Effector memory CD4-positive, alpha-beta T cell (primary cell): Measurements from ENCODE around the gene WWP2.

Source experiments
- DNase-seq, 3 donors: peaks; one replicate each; pipeline ENCODE4 v3.0.0-alpha.2; 2020
- H3K27ac ChIP-seq: 2 replicates; pipeline ENCODE4 v1.7.0; 2013; ENCODE audit warnings: mild to moderate bottlenecking, low read length, moderate library complexity; ENCODE audit not compliant: insufficient read depth, poor library complexity, severe bottlenecking
- H3K27me3 ChIP-seq: replicated peaks from 2 replicates; pipeline ENCODE4 v1.7.0; 2013; ENCODE audit warnings: mild to moderate bottlenecking, low read length; ENCODE audit not compliant: insufficient read depth, control insufficient read depth, poor library complexity, severe bottlenecking
- H3K36me3 ChIP-seq: 2 replicates; pipeline ENCODE4 v1.7.0; 2013; ENCODE audit warnings: mild to moderate bottlenecking, low read length, moderate library complexity; ENCODE audit not compliant: control insufficient read depth, insufficient read depth
- H3K4me1 ChIP-seq: 2 replicates; pipeline ENCODE4 v1.7.0; 2013; ENCODE audit warnings: low read length, mild to moderate bottlenecking; ENCODE audit not compliant: control insufficient read depth, insufficient read depth, poor library complexity, severe bottlenecking
- H3K4me3 ChIP-seq: 2 replicates; pipeline ENCODE4 v1.7.0; 2013; ENCODE audit warnings: low read length, low read depth, mild to moderate bottlenecking; ENCODE audit not compliant: insufficient read depth, poor library complexity, severe bottlenecking
- H3K9me3 ChIP-seq: 2 replicates; pipeline ENCODE4 v1.7.0; 2013; ENCODE audit warnings: mild to moderate bottlenecking, low read length, moderate library complexity; ENCODE audit not compliant: control insufficient read depth

The WWP2 gene

GRCh38 chr16:69921127-69921526, 159.0 kb downstream of the WWP2 start:
- Histone ChIP-seq H3K36me3 (peaks cover 24% of the 10 kb centered on the region), H3K4me1 (no peaks in the 10 kb centered on the region), H3K4me3 (no peak overlapping the region), H3K27me3 (no peaks in the 10 kb centered on the region), H3K27ac (no peak overlapping the region), H3K9me3 (no peaks in the 10 kb centered on the region)
- DNase-seq: no peak

DNA sequence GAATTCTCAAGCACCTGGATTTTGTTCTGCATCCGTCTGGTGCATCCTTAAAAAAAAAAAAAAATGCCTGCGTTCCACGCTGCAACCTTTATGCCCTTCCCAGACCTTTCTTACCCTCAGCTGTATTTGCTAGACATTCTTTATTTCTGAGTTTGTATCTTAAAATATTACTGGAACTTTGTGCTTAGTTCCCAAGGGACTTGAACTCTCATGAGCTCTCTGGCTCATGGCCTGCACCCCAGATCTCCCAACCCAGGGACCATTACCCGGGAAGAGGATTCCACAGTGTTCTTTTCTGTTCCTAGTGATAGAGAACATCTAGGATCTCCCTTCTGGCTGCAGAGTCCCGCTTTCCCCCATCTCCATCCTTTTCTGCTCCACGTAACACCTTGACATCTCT, 160.1 kb downstream of the WWP2 start:
- Histone ChIP-seq H3K27me3 (no peaks in the 10 kb centered on the region), H3K4me1 (no peaks in the 10 kb centered on the region), H3K4me3 (no peak overlapping the region), H3K36me3 (peaks cover 24% of the 10 kb centered on the region), H3K27ac (no peak overlapping the region), H3K9me3 (no peaks in the 10 kb centered on the region)
- no peak for DNase-seq

DNA sequence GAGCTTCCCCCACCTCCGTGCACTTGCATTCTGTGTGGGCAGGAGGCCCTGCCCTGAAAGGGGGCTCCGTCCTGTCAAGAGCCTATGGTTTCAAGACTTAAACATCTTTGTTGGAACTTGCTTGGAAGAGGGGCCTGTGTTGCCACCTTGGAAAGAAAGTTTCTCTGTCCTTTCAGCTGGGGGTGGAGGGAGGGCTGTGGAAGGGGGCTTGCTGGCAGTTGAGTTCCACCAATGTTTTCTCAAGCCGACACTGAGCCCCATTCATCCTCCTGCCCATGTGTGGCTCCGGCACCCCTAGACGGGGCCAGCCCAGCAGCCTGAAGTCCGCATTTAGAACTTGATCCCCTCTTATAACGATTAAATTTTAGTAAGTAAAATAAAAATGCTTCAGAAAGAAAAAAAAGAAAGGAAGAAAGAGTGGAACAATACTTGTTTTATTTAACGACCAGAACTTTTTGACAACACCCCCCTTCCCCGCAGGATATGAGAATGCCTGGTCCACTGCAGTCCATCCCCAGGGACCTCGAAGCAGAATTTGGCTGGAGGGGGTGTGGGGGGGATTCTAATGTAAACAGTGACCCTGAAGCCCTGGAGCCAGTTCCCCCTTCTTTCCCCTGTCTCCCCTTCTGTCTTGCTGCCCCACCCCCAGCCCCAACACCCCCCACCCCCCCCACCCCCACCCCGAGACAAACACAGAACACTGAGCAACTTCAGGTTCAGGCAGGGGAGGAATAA, 162.1 kb downstream of the WWP2 start:
- Histone ChIP-seq H3K4me3 (no peak overlapping the region), H3K4me1 (no peaks in the 10 kb centered on the region), H3K9me3 (no peaks in the 10 kb centered on the region), H3K36me3 (peaks cover 28% of the 10 kb centered on the region), H3K27me3 (no peaks in the 10 kb centered on the region), H3K27ac (no peak overlapping the region)
- DNase-seq: no peak

- Histone ChIP-seq H3K9me3 (no peaks in the 10 kb centered on the region), H3K27ac (no peak overlapping the region), H3K4me3 (no peak overlapping the region), H3K4me1 (no peaks in the 10 kb centered on the region), H3K36me3 (peaks cover 28% of the 10 kb centered on the region), H3K27me3 (no peaks in the 10 kb centered on the region)
- no peak for DNase-seq
Measured at GRCh38 chr16:69924777-69925191, 162.7 kb downstream of the WWP2 start.

DNA sequence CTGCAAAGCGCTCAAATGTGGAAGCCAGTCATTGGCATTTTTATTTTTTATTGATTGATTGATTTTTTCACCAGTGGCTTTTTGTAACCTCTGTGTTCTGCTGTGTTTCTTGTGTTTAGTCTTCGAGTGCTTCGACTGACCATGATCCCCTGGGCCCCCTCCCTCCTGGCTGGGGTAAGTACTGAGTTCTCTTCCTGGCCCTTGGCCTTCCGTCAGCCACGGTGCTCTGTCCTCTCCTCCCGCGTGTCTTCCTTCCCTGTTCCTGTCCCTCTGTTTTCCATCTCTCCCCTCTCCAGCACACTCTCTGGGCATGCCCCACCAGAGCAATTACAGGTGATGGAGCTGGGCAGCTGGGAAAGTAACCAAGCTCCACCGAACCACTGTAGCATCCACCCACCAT, 163.2 kb downstream of the WWP2 start:
- no peak for DNase-seq
- H3K4me3 ChIP-seq: no peak overlapping the region
- H3K36me3 ChIP-seq: peaks cover 28% of the 10 kb centered on the region

GRCh38 chr16:69926241-69926640, 164.1 kb downstream of the WWP2 start:
- no peaks in the 10 kb centered on the region for H3K27me3 ChIP-seq
- no peak overlapping the region for H3K27ac ChIP-seq
- DNase-seq: no peak
- H3K36me3 ChIP-seq: peaks cover 33% of the 10 kb centered on the region
- H3K9me3 ChIP-seq: no peaks in the 10 kb centered on the region
- no peak overlapping the region for H3K4me3 ChIP-seq
- H3K4me1 ChIP-seq: no peaks in the 10 kb centered on the region

More for the DNA sequence above, 163.2 kb downstream of the WWP2 start:
- Histone ChIP-seq H3K9me3 (no peaks in the 10 kb centered on the region), H3K27me3 (no peaks in the 10 kb centered on the region), H3K27ac (no peak overlapping the region), H3K4me1 (no peaks in the 10 kb centered on the region)

DNA sequence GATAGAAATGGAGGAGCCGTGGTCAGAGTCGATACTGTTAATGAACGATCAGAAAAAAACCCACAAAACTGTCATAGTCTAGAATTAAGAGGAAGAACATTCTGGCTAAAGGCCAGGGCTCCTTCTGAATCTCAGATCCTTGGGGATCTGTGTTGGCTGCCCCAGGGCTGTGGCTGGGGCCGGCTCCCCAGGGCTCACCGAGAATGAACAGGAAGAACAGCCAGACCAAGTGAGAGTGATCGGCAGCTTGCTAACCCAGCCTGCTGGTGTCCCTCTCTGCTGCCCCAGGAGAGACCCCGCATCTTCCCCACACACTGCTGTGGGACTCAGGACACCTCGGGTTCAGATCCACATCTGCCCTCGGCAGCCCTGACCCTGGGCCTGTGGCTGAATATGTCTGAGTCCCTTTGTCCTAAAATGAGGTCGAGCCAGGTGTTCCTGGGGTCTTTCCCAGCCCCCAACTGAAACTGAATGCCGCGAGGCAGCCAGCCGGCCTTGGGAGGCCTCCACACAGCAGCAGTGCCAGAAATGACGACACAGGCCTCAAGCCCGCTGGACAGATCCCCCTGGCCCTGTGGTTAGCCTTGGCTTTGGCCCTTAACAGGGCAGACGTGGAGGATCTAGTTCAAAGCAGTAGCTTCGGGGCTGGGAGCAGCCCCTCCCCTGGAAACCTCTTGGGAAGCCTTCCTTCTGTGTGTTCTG, 165.1 kb downstream of the WWP2 start:
- Histone ChIP-seq H3K4me3 (no peak overlapping the region), H3K27me3 (no peaks in the 10 kb centered on the region), H3K4me1 (no peaks in the 10 kb centered on the region), H3K36me3 (peaks cover 42% of the 10 kb centered on the region), H3K9me3 (no peaks in the 10 kb centered on the region), H3K27ac (no peak overlapping the region)
- no peak for DNase-seq

GRCh38 chr16:69928856-69929400, 166.8 kb downstream of the WWP2 start:
- Histone ChIP-seq H3K27ac (no peak overlapping the region), H3K4me3 (no peak overlapping the region), H3K27me3 (no peaks in the 10 kb centered on the region), H3K36me3 (peaks cover 55% of the 10 kb centered on the region), H3K4me1 (no peaks in the 10 kb centered on the region), H3K9me3 (no peaks in the 10 kb centered on the region)
- DNase-seq: no peak

DNA sequence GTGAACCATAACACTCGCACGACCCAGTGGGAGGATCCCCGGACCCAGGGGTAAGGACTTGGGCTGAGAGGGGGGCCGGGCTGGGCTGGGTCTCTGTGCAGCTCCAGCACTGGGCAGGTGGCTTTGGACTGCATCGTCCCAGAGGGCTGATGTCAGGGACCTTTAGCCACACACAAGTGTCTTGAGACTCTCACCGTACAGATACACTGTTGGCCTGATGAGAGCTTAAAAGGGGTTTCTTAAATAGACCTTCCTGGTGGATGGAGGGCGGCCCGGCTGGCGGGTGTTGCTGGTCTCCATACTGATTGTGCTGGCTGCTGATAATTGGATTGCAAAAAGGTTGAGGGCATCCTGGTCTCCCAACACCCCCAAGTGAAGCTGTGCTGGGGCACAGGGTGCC, 167.3 kb downstream of the WWP2 start:
- no peaks in the 10 kb centered on the region for H3K9me3 ChIP-seq
- no peak overlapping the region for H3K27ac ChIP-seq
- H3K4me1 ChIP-seq: no peaks in the 10 kb centered on the region
- no peak overlapping the region for H3K4me3 ChIP-seq
- DNase-seq: no peak
- no peaks in the 10 kb centered on the region for H3K27me3 ChIP-seq
- H3K36me3 ChIP-seq: peaks cover 61% of the 10 kb centered on the region

GRCh38 chr16:69930117-69930776, 168.1 kb downstream of the WWP2 start:
- Histone ChIP-seq H3K4me3 (no peak overlapping the region), H3K9me3 (no peaks in the 10 kb centered on the region), H3K4me1 (no peaks in the 10 kb centered on the region), H3K27ac (no peak overlapping the region), H3K36me3 (peaks cover 68% of the 10 kb centered on the region), H3K27me3 (no peaks in the 10 kb centered on the region)
- peak in 1 of 3 donors; percentile 4 for DNase-seq
